Upper lobe of left lung (tissue), 6 donors: Measurements from ENCODE around the gene ZNHIT2. TPM values are rescaled to one million over a fixed set of nuclear protein-coding genes. Genes with fewer than 3 reads are reported as not detected.

Experiments
- ATAC-seq, 2 donors: fragments of 200-7000 bp; cut with Tn5 transposase; one replicate each; pipeline ENCODE4 v1.9.1; 2022; ENCODE audit warnings: mild to moderate bottlenecking in 2 of 2, moderate library complexity in 2 of 2; ENCODE audit not compliant: low FRiP score in 2 of 2
- DNase-seq, 2 donors: peaks; one replicate each; pipeline ENCODE4 v3.0.0-alpha.2; 2019 to 2020
- H3K27ac ChIP-seq, 4 donors: fragments of 200-600 bp; sonication (generic); one replicate each; pipeline ENCODE4 v1.5.1; 2016 to 2019
- H3K27me3 ChIP-seq, 4 donors: fragments of 200-600 bp; sonication (generic); one replicate each; pipeline ENCODE4 v1.5.1; 2017 to 2019
- H3K36me3 ChIP-seq, 4 donors: fragments of 200-600 bp; sonication (generic); one replicate each; pipeline ENCODE4 v1.5.1; 2016 to 2019
- H3K4me1 ChIP-seq, 4 donors: fragments of 200-600 bp; sonication (generic); one replicate each; pipeline ENCODE4 v1.5.1; 2018 to 2019
- H3K4me3 ChIP-seq, 4 donors: fragments of 200-600 bp; sonication (generic); one replicate each; pipeline ENCODE4 v1.5.1; 2017 to 2019; ENCODE audit warnings: mild to moderate bottlenecking in 2 of 4, moderate library complexity in 1 of 4
- H3K9me3 ChIP-seq, 4 donors: fragments of 200-600 bp; sonication (generic); one replicate each; pipeline ENCODE4 v1.5.1; 2018 to 2019
- CTCF ChIP-seq, 6 experiments: fragments of 450-650 bp in 4 of 6; fragments of 200-600 bp in 2 of 6; sonication (generic) in 2 of 6; IDR thresholded peaks; one replicate each; pipeline ENCODE4 v1.5.1; 2016 to 2019; ENCODE audit warnings: antibody characterized with exemption in 6 of 6
- EP300 ChIP-seq, 4 donors: sonication (generic); formaldehyde crosslinking; IDR thresholded peaks; one replicate each; pipeline ENCODE4 v1.5.1; 2017; ENCODE audit warnings: antibody characterized with exemption in 4 of 4, control low read depth in 2 of 4
- POLR2A ChIP-seq, 4 donors: fragments of 450-650 bp; IDR thresholded peaks; one replicate each; pipeline ENCODE4 v1.5.1; 2016 to 2017; ENCODE audit warnings: antibody characterized with exemption in 4 of 4, mild to moderate bottlenecking in 2 of 4
- POLR2AphosphoS5 ChIP-seq, 2 donors: sonication (generic); formaldehyde crosslinking; IDR thresholded peaks; one replicate each; pipeline ENCODE4 v1.5.1; 2017; ENCODE audit warnings: antibody characterized with exemption in 2 of 2
- WGBS, 2 donors: methylation state at CpG; one replicate each; pipeline ENCODE4 v1.1.5; 2017 to 2018; 5-methylcytosine and 5-hydroxymethylcytosine counted together
- total RNA-seq, 6 donors: library from RNA; depleted of rRNA in 4 of 6; stranded (reverse); fragments of >200 nt in 4 of 6; gene quantifications; one replicate each; pipeline versions ENCODE4 v1.1.0 to v1.2.1, GENCODE V29; 2016 to 2021
- donor health status: DM: no; HTN: no; CAD: no; lungs with moderate emphysema.
- donor health status: DM: no; HTN: yes; CAD: no; lungs with severe emphysema.

Gene ZNHIT2
- total RNA-seq, 6 donors from 2014 or later = 12.6 to 28.5 (median 15.2) TPM

DNA sequence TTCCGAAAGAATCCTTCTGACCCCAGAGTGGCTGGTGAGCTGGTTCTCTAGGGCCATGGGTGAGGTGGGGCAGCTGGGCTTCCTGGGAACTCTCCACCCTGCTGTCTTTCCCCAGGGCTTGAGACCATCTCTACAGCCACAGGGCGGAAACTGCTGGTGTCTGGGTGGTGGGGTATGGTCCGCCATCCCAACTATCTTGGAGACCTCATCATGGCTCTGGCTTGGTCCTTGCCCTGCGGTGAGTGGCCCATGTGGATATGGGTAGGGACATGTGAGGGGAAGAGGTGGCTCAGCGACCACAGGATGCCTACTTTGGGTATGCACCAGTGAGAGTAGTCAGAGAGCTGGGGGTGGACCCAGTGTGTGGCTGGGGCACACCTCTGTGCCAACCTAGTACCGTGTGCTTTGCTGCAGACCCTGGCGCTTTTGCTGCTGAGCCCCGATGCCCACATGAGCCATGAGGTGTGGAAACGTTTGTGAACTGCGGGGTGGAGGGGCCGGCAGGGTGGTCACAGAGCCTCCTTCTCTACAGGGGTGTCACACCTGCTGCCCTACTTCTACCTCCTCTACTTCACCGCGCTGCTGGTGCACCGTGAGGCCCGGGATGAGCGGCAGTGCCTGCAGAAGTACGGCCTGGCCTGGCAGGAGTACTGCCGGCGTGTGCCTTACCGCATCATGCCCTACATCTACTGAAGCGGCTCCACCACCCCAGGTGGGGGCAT is 2.0 kb downstream of the ZNHIT2 start:
- ATAC-seq = no peak
- no peak overlapping the region for H3K27ac ChIP-seq
- H3K9me3 ChIP-seq = no peaks in the 10 kb centered on the region
- peaks cover 8 to 35% (median 23%) of the 10 kb centered on the region in 4 donors for H3K36me3 ChIP-seq
- H3K4me1 ChIP-seq = peaks cover 43 to 77% (median 50%) of the 10 kb centered on the region in 4 donors
- no peak for DNase-seq
- WGBS, 2 donors = 94% methylated on average over 20 to 21 of the region's 21 CpGs
- H3K4me3 ChIP-seq = no peak overlapping the region
- no peaks in the 10 kb centered on the region for H3K27me3 ChIP-seq
- TF ChIP-seq EP300 (IDR thresholded peaks at IDR 0.05) (no peak), POLR2A (IDR thresholded peaks at IDR 0.05) (no peak), CTCF (IDR thresholded peaks at IDR 0.05) (no peak), POLR2AphosphoS5 (IDR thresholded peaks at IDR 0.05) (no peak)

- ATAC-seq (no peak), DNase-seq (no peak)
- Histone ChIP-seq H3K36me3 (peaks cover 0 to 28% (median 15%) of the 10 kb centered on the region in 4 donors), H3K4me1 (peaks cover 44 to 79% (median 54%) of the 10 kb centered on the region in 4 donors), H3K9me3 (no peaks in the 10 kb centered on the region), H3K27me3 (no peaks in the 10 kb centered on the region), H3K4me3 (no peak overlapping the region), H3K27ac (no peak overlapping the region)
- TF ChIP-seq CTCF (IDR thresholded peaks at IDR 0.05) (no peak), POLR2A (IDR thresholded peaks at IDR 0.05) (no peak), POLR2AphosphoS5 (IDR thresholded peaks at IDR 0.05) (no peak), EP300 (IDR thresholded peaks at IDR 0.05) (no peak)
- 83 to 91% methylated on average over 5 to 11 of the region's 11 CpGs for WGBS, 2 donors
Measured at GRCh38 chr11:65114538-65115171, 2.8 kb downstream of the ZNHIT2 start.

GRCh38 chr11:65113839-65114238 is 3.7 kb downstream of the ZNHIT2 start:
- Histone ChIP-seq H3K36me3 (peaks cover 0 to 28% (median 14%) of the 10 kb centered on the region in 4 donors), H3K4me3 (no peak overlapping the region), H3K9me3 (no peaks in the 10 kb centered on the region), H3K27ac (no peak overlapping the region), H3K27me3 (no peaks in the 10 kb centered on the region), H3K4me1 (peaks cover 44 to 76% (median 61%) of the 10 kb centered on the region in 4 donors)
- ATAC-seq = no peak
- TF ChIP-seq POLR2A (IDR thresholded peaks at IDR 0.05) (no peak), EP300 (IDR thresholded peaks at IDR 0.05) (no peak), CTCF (IDR thresholded peaks at IDR 0.05) (no peak), POLR2AphosphoS5 (IDR thresholded peaks at IDR 0.05) (no peak)
- WGBS, 2 donors = 76 to 77% methylated on average over 6 of the region's 6 CpGs
- no peak for DNase-seq

GRCh38 chr11:65113361-65113756 is 4.1 kb downstream of the ZNHIT2 start:
- Histone ChIP-seq H3K27me3 (no peaks in the 10 kb centered on the region), H3K4me1 (peaks cover 44 to 75% (median 62%) of the 10 kb centered on the region in 4 donors), H3K27ac (peak overlapping the region in 2 of 4 donors; percentile 77 to 82), H3K4me3 (peak overlapping the region in 3 of 4 donors; percentile 55 to 73 (median 68)), H3K9me3 (no peaks in the 10 kb centered on the region), H3K36me3 (peaks cover under 1 to 28% (median 16%) of the 10 kb centered on the region in 4 donors)
- TF ChIP-seq POLR2A (IDR thresholded peaks at IDR 0.05) = no peak
- no peak for TF ChIP-seq EP300 (IDR thresholded peaks at IDR 0.05)
- TF ChIP-seq POLR2AphosphoS5 (IDR thresholded peaks at IDR 0.05) = no peak
- no peak for TF ChIP-seq CTCF (IDR thresholded peaks at IDR 0.05)
- DNase-seq (no peak), ATAC-seq (no peak)
- 21 to 32% methylated on average over 13 to 14 of the region's 14 CpGs for WGBS, 2 donors
